ENCODE data around the gene KLHL29. TPM values are rescaled to one million over a fixed set of nuclear protein-coding genes. Genes with fewer than 3 reads are reported as not detected.

Gene KLHL29
- total RNA-seq, 1 donor from 2014 or later = 3.3 TPM

GRCh38 chr2:23452853-23453420, 68.0 kb downstream of the KLHL29 start:
- H3K4me1 Mint-ChIP-seq (ENCODE audit: low read depth) = peaks cover 33% of the 10 kb centered on the region
- H3K4me3 Mint-ChIP-seq = peak overlapping the region; percentile 35
- peaks cover 12% of the 10 kb centered on the region for H3K27me3 Mint-ChIP-seq (ENCODE audit: insufficient read depth)
- no peaks in the 10 kb centered on the region for H3K9me3 Mint-ChIP-seq
- H3K27ac Mint-ChIP-seq = peak overlapping the region; percentile 11
- no peaks in the 10 kb centered on the region for H3K36me3 Mint-ChIP-seq (ENCODE audit: low read depth)
- intact Hi-C loops (cut with micrococcal nuclease) = loop anchor here (5.0 kb wide), 2 partner anchors 34 to 66 kb away; partner anchors contain the start of gene KLHL29
- no peak for DNase-seq (ENCODE audit: low spot score)

- Mint-ChIP-seq H3K4me3 (peak overlapping the region; percentile 35), H3K36me3 (ENCODE audit: low read depth) (no peaks in the 10 kb centered on the region), H3K27ac (peak overlapping the region; percentile 11), H3K4me1 (ENCODE audit: low read depth) (peaks cover 33% of the 10 kb centered on the region), H3K27me3 (ENCODE audit: insufficient read depth) (peaks cover 12% of the 10 kb centered on the region), H3K9me3 (no peaks in the 10 kb centered on the region)
- no peak for DNase-seq (ENCODE audit: low spot score)
- intact Hi-C loops (cut with micrococcal nuclease) = loop anchor here (5.0 kb wide), 2 partner anchors 34 to 66 kb away; partner anchors contain the start of gene KLHL29
Observed at GRCh38 chr2:23453432-23453831, 68.5 kb downstream of the KLHL29 start.

- intact Hi-C loops (cut with micrococcal nuclease) = loop anchor here (5.0 kb wide), 2 partner anchors 33 to 67 kb away; partner anchors contain the start of gene KLHL29
- Mint-ChIP-seq H3K27ac (no peak overlapping the region), H3K9me3 (no peaks in the 10 kb centered on the region)
Observed at GRCh38 chr2:23453836-23454460, 69.0 kb downstream of the KLHL29 start.

GRCh38 chr2:23454501-23455120, 69.6 kb downstream of the KLHL29 start:
- intact Hi-C loops (cut with micrococcal nuclease) = loop anchor here (5.0 kb wide), 2 partner anchors 33 to 67 kb away; partner anchors contain the start of gene KLHL29
- Mint-ChIP-seq H3K27ac (no peak overlapping the region), H3K9me3 (no peaks in the 10 kb centered on the region), H3K4me3 (no peak overlapping the region), H3K27me3 (ENCODE audit: insufficient read depth) (peaks cover 12% of the 10 kb centered on the region), H3K4me1 (ENCODE audit: low read depth) (peaks cover 27% of the 10 kb centered on the region), H3K36me3 (ENCODE audit: low read depth) (no peaks in the 10 kb centered on the region)
- DNase-seq (ENCODE audit: low spot score) = no peak

More at GRCh38 chr2:23453836-23454460, 69.0 kb downstream of the KLHL29 start:
- H3K36me3 Mint-ChIP-seq (ENCODE audit: low read depth) = no peaks in the 10 kb centered on the region
- DNase-seq (ENCODE audit: low spot score) = no peak
- peaks cover 33% of the 10 kb centered on the region for H3K4me1 Mint-ChIP-seq (ENCODE audit: low read depth)
- peaks cover 12% of the 10 kb centered on the region for H3K27me3 Mint-ChIP-seq (ENCODE audit: insufficient read depth)
- H3K4me3 Mint-ChIP-seq = no peak overlapping the region

GRCh38 chr2:23456396-23456795, 71.4 kb downstream of the KLHL29 start:
- intact Hi-C loops (cut with micrococcal nuclease) = no loop called here
- Mint-ChIP-seq H3K27ac (no peak overlapping the region), H3K4me1 (ENCODE audit: low read depth) (peaks cover 23% of the 10 kb centered on the region)

GRCh38 chr2:23456881-23457760, 72.1 kb downstream of the KLHL29 start:
- no peak for DNase-seq (ENCODE audit: low spot score)
- intact Hi-C loops (cut with micrococcal nuclease) = no loop called here
- Mint-ChIP-seq H3K27ac (no peak overlapping the region), H3K9me3 (no peaks in the 10 kb centered on the region), H3K36me3 (ENCODE audit: low read depth) (no peaks in the 10 kb centered on the region), H3K4me1 (ENCODE audit: low read depth) (peaks cover 23% of the 10 kb centered on the region), H3K27me3 (ENCODE audit: insufficient read depth) (peaks cover 19% of the 10 kb centered on the region), H3K4me3 (no peak overlapping the region)

More at GRCh38 chr2:23456396-23456795, 71.4 kb downstream of the KLHL29 start:
- H3K27me3 Mint-ChIP-seq (ENCODE audit: insufficient read depth) = peaks cover 19% of the 10 kb centered on the region
- no peak overlapping the region for H3K4me3 Mint-ChIP-seq
- H3K9me3 Mint-ChIP-seq = no peaks in the 10 kb centered on the region
- DNase-seq (ENCODE audit: low spot score) = no peak
- H3K36me3 Mint-ChIP-seq (ENCODE audit: low read depth) = no peaks in the 10 kb centered on the region

- Mint-ChIP-seq H3K4me3 (no peak overlapping the region), H3K27me3 (ENCODE audit: insufficient read depth) (peaks cover 17% of the 10 kb centered on the region), H3K9me3 (no peaks in the 10 kb centered on the region), H3K27ac (no peak overlapping the region), H3K36me3 (ENCODE audit: low read depth) (no peaks in the 10 kb centered on the region), H3K4me1 (ENCODE audit: low read depth) (peaks cover 13% of the 10 kb centered on the region)
- intact Hi-C loops (cut with micrococcal nuclease) = no loop called here
- DNase-seq (ENCODE audit: low spot score) = no peak
Observed at GRCh38 chr2:23457990-23458682, 73.2 kb downstream of the KLHL29 start.

GRCh38 chr2:23459032-23459431, 74.1 kb downstream of the KLHL29 start:
- Mint-ChIP-seq H3K27me3 (ENCODE audit: insufficient read depth) (peaks cover 17% of the 10 kb centered on the region), H3K9me3 (no peaks in the 10 kb centered on the region), H3K36me3 (ENCODE audit: low read depth) (no peaks in the 10 kb centered on the region), H3K4me1 (ENCODE audit: low read depth) (peaks cover 8% of the 10 kb centered on the region), H3K4me3 (no peak overlapping the region), H3K27ac (no peak overlapping the region)
- no peak for DNase-seq (ENCODE audit: low spot score)
- intact Hi-C loops (cut with micrococcal nuclease) = no loop called here

GRCh38 chr2:23460228-23460627, 75.2 kb downstream of the KLHL29 start:
- intact Hi-C loops (cut with micrococcal nuclease) = loop anchor here (2.0 to 5.0 kb wide), 2 partner anchors 261 to 558 kb away; no protein-coding TSS in a partner anchor
- DNase-seq (ENCODE audit: low spot score) = no peak
- H3K4me3 Mint-ChIP-seq = no peak overlapping the region
- no peak overlapping the region for H3K27ac Mint-ChIP-seq
- no peaks in the 10 kb centered on the region for H3K4me1 Mint-ChIP-seq (ENCODE audit: low read depth)
- peaks cover 11% of the 10 kb centered on the region for H3K27me3 Mint-ChIP-seq (ENCODE audit: insufficient read depth)
- H3K36me3 Mint-ChIP-seq (ENCODE audit: low read depth) = no peaks in the 10 kb centered on the region
- no peaks in the 10 kb centered on the region for H3K9me3 Mint-ChIP-seq

GRCh38 chr2:23460993-23461392, 76.0 kb downstream of the KLHL29 start:
- Mint-ChIP-seq H3K27ac (no peak overlapping the region), H3K9me3 (no peaks in the 10 kb centered on the region), H3K4me3 (no peak overlapping the region), H3K27me3 (ENCODE audit: insufficient read depth) (peaks cover 10% of the 10 kb centered on the region), H3K4me1 (ENCODE audit: low read depth) (no peaks in the 10 kb centered on the region), H3K36me3 (ENCODE audit: low read depth) (no peaks in the 10 kb centered on the region)
- intact Hi-C loops (cut with micrococcal nuclease) = loop anchor here (2.0 to 5.0 kb wide), 2 partner anchors 262 to 559 kb away; no protein-coding TSS in a partner anchor
- no peak for DNase-seq (ENCODE audit: low spot score)

GRCh38 chr2:23464156-23464555, 79.2 kb downstream of the KLHL29 start:
- no peaks in the 10 kb centered on the region for H3K36me3 Mint-ChIP-seq (ENCODE audit: low read depth)
- no peaks in the 10 kb centered on the region for H3K9me3 Mint-ChIP-seq
- no peak overlapping the region for H3K4me3 Mint-ChIP-seq
- peaks cover 21% of the 10 kb centered on the region for H3K27me3 Mint-ChIP-seq (ENCODE audit: insufficient read depth)
- no peak for DNase-seq (ENCODE audit: low spot score)
- intact Hi-C loops (cut with micrococcal nuclease) = loop anchor here (5.0 kb wide), 1 partner anchor 562 kb away; no protein-coding TSS in a partner anchor
- H3K4me1 Mint-ChIP-seq (ENCODE audit: low read depth) = peaks cover 6% of the 10 kb centered on the region
- no peak overlapping the region for H3K27ac Mint-ChIP-seq
